Liver (tissue), 9 donors: ENCODE results near the gene AGBL4. TPM values are rescaled to one million over a fixed set of nuclear protein-coding genes. Genes with fewer than 3 reads are reported as not detected.
"Not testable (repeated sequence)": the region's sequence is repeated elsewhere in the genome, so short reads cannot be mapped to it uniquely, and the experiment has no call there.

ENCODE experiments used
- DNase-seq: peaks from one replicate; pipeline ENCODE4 v3.0.0-alpha.2; 2017; ENCODE audit warnings: low spot score
- H3K27ac ChIP-seq, 2 donors: one replicate each; pipeline ENCODE4 v1.7.0; 2013; ENCODE audit warnings: inconsistent platforms in 2 of 2, low read length in 2 of 2, control low read depth in 1 of 2, low read depth in 1 of 2, mild to moderate bottlenecking in 1 of 2
- H3K27me3 ChIP-seq, 4 donors: one replicate each; pipeline versions ENCODE4 v1.6.1 to v1.7.0; 2013; ENCODE audit warnings: low read length in 3 of 4, inconsistent platforms in 1 of 4, mild to moderate bottlenecking in 1 of 4, moderate library complexity in 1 of 4; ENCODE audit not compliant: control insufficient read depth in 4 of 4, insufficient read depth in 4 of 4
- H3K36me3 ChIP-seq, 4 donors: one replicate each; pipeline versions ENCODE4 v1.6.1 to v1.7.0; 2013; ENCODE audit warnings: low read length in 3 of 4, mild to moderate bottlenecking in 3 of 4, low read depth in 1 of 4, moderate library complexity in 1 of 4; ENCODE audit not compliant: control insufficient read depth in 4 of 4, insufficient read depth in 3 of 4
- H3K4me1 ChIP-seq, 4 donors: one replicate each; pipeline versions ENCODE4 v1.6.1 to v1.7.0; 2013; ENCODE audit warnings: low read length in 3 of 4, mild to moderate bottlenecking in 3 of 4, moderate library complexity in 1 of 4; ENCODE audit not compliant: control insufficient read depth in 4 of 4, insufficient read depth in 4 of 4
- H3K4me3 ChIP-seq, 3 donors: one replicate each; pipeline versions ENCODE4 v1.6.1 to v1.7.0; 2013; ENCODE audit warnings: low read length in 3 of 3, control low read depth in 1 of 3, low read depth in 1 of 3, mild to moderate bottlenecking in 1 of 3
- H3K9ac ChIP-seq, 2 donors: one replicate each; pipeline ENCODE4 v1.7.0; 2013; ENCODE audit warnings: low read length in 2 of 2, mild to moderate bottlenecking in 2 of 2, moderate library complexity in 2 of 2, control low read depth in 1 of 2, low read depth in 1 of 2
- H3K9me3 ChIP-seq, 4 donors: one replicate each; pipeline versions ENCODE4 v1.6.1 to v1.7.0; 2013; ENCODE audit warnings: low read length in 3 of 4; ENCODE audit not compliant: control insufficient read depth in 4 of 4
- EGR1 ChIP-seq, 2 donors: IDR thresholded peaks; 2 replicates each; pipeline ENCODE4 v1.6.1; 2016 to 2018; ENCODE audit warnings: antibody characterized with exemption in 2 of 2, low read depth in 2 of 2
- FOXA1 ChIP-seq: IDR thresholded peaks from 2 replicates; pipeline ENCODE4 v1.6.1; 2016; ENCODE audit warnings: antibody characterized with exemption
- FOXA2 ChIP-seq: IDR thresholded peaks from 2 replicates; pipeline ENCODE4 v1.6.1; 2016; ENCODE audit warnings: antibody characterized with exemption
- GABPA ChIP-seq, 2 donors: IDR thresholded peaks in 1 of 2; conservative IDR thresholded peaks in 1 of 2; 2 replicates each; pipeline ENCODE4 v1.6.1; 2016; ENCODE audit warnings: antibody characterized with exemption in 2 of 2, mild to moderate bottlenecking in 1 of 2, moderate library complexity in 1 of 2
- HNF4A ChIP-seq, 2 donors: conservative IDR thresholded peaks; 2 replicates each; pipeline ENCODE4 v1.6.1; 2016; ENCODE audit warnings: antibody characterized with exemption in 2 of 2, mild to moderate bottlenecking in 2 of 2
- HNF4G ChIP-seq: IDR thresholded peaks from 2 replicates; pipeline ENCODE4 v1.6.1; 2016; ENCODE audit warnings: antibody characterized with exemption
- JUND ChIP-seq, 2 donors: IDR thresholded peaks; 2 replicates each; pipeline ENCODE4 v1.6.1; 2016; ENCODE audit warnings: antibody characterized with exemption in 2 of 2
- NR2F2 ChIP-seq: IDR thresholded peaks from 2 replicates; pipeline ENCODE4 v1.6.1; 2016; ENCODE audit warnings: antibody characterized with exemption
- RAD21 ChIP-seq, 2 donors: IDR thresholded peaks; 2 replicates each; pipeline ENCODE4 v1.6.1; 2016; ENCODE audit warnings: antibody characterized with exemption in 2 of 2, mild to moderate bottlenecking in 2 of 2
- REST ChIP-seq: IDR thresholded peaks from 2 replicates; pipeline ENCODE4 v1.6.1; 2016; ENCODE audit warnings: antibody characterized with exemption, mild to moderate bottlenecking
- RXRA ChIP-seq, 2 donors: IDR thresholded peaks; 2 replicates each; pipeline ENCODE4 v1.6.1; 2017 to 2018; ENCODE audit warnings: antibody characterized with exemption in 2 of 2, mild to moderate bottlenecking in 1 of 2
- SP1 ChIP-seq: IDR thresholded peaks from 2 replicates; pipeline ENCODE4 v1.6.1; 2018; ENCODE audit warnings: antibody characterized with exemption, mild to moderate bottlenecking
- YY1 ChIP-seq: IDR thresholded peaks from 2 replicates; pipeline ENCODE4 v1.6.1; 2016; ENCODE audit warnings: antibody characterized with exemption, mild to moderate bottlenecking
- ZBTB33 ChIP-seq: IDR thresholded peaks from 2 replicates; pipeline ENCODE4 v1.6.1; 2016; ENCODE audit warnings: antibody characterized with exemption
- WGBS: extraction: QIAGEN DNeasy Blood & Tissue Kit; methylation state at CpG from one replicate; pipeline ENCODE4 v1.1.7; 2013; 5-methylcytosine and 5-hydroxymethylcytosine counted together
- polyA plus RNA-seq, 2 donors: library from polyadenylated mRNA; stranded (reverse) in 1 of 2; unstranded in 1 of 2; fragments of 200-250 nt in 1 of 2; fragments of >200 nt in 1 of 2; fragmentation: Nextera tagmentation in 1 of 2; extraction: Ambion mirVana in 1 of 2; gene quantifications; one replicate each; pipeline versions ENCODE4 v1.2.1 to v1.2.3, GENCODE V29; 2013 to 2015
- total RNA-seq, 2 donors: library from RNA; depleted of rRNA; stranded (reverse); fragments of >200 nt; gene quantifications; one replicate each; pipeline ENCODE4 v1.2.3, GENCODE V29; 2014
- TF ChIP-seq, protein P1 (sequence below): IDR thresholded peaks from 2 replicates; pipeline ENCODE4 v1.6.1; 2016; ENCODE audit warnings: antibody characterized with exemption
- TF ChIP-seq, protein P2 (sequence below): IDR thresholded peaks from 2 replicates; pipeline ENCODE4 v1.6.1; 2016; ENCODE audit warnings: antibody characterized with exemption
- donor health status: healthy.
- donor health status: healthy.
- donor health status: healthy.
- donor health status: healthy.
- donor health status: healthy.

Gene AGBL4
- total and polyA plus RNA-seq, 4 donors, result 0.75 to 0.76 TPM; not detected in 2

DNA sequence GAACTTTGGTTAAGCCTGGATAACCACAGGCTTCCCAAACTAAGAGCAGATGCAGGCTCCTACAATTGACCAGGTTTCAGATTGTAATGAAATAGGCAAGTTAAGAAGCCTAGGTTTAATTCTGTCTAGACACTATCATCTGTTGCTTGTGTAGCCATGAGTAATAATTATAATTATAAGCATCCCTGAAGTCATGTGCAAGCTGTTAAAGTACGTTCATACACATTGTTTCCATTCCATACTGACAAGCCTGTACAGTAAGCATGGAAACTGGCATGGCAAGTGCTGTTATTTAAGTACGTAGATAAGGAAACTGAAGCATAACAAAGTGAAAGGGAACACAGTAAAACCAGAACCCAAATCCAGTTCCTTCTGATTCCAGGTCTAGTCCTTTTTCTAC lies 689.8 kb downstream of the AGBL4 start:
- WGBS, result 65% methylated on average over 2 of the region's 2 CpGs
- H3K27me3 ChIP-seq, result no peaks in the 10 kb centered on the region
- H3K27ac ChIP-seq, result no peak overlapping the region
- no peak overlapping the region for H3K4me3 ChIP-seq
- DNase-seq, result no peak
- H3K36me3 ChIP-seq, result no peaks in the 10 kb centered on the region
- no peaks in the 10 kb centered on the region for H3K4me1 ChIP-seq
- TF ChIP-seq RAD21 (IDR thresholded peaks at IDR 0.05) (no peak), HNF4A (conservative IDR thresholded peaks at IDR 0.05) (no peak), HNF4G (no peak), JUND (IDR thresholded peaks at IDR 0.05) (no peak), EGR1 (IDR thresholded peaks at IDR 0.05; ENCODE audit: low read depth in 2 of 2) (no peak), GABPA (IDR thresholded peaks at IDR 0.05 in 1 of 2, conservative IDR thresholded peaks at IDR 0.05 in 1 of 2) (no peak), NR2F2 (no peak), RXRA (IDR thresholded peaks at IDR 0.05) (no peak), FOXA2 (no peak)
- TF ChIP-seq, protein P1, sequence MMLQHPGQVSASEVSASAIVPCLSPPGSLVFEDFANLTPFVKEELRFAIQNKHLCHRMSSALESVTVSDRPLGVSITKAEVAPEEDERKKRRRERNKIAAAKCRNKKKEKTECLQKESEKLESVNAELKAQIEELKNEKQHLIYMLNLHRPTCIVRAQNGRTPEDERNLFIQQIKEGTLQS, result no peak
- TF ChIP-seq, protein P2, sequence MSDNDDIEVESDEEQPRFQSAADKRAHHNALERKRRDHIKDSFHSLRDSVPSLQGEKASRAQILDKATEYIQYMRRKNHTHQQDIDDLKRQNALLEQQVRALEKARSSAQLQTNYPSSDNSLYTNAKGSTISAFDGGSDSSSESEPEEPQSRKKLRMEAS, result no peak
- no peaks in the 10 kb centered on the region for H3K9me3 ChIP-seq
- H3K9ac ChIP-seq, result no peak overlapping the region

- no peak overlapping the region for H3K9ac ChIP-seq
- WGBS, result 88% methylated on average over 17 of the region's 17 CpGs
- no peak for DNase-seq
- no peaks in the 10 kb centered on the region for H3K9me3 ChIP-seq
- no peak overlapping the region for H3K27ac ChIP-seq
- H3K27me3 ChIP-seq, result no peaks in the 10 kb centered on the region
- no peaks in the 10 kb centered on the region for H3K4me1 ChIP-seq
- no peak for TF ChIP-seq RXRA (IDR thresholded peaks at IDR 0.05)
- no peak overlapping the region for H3K4me3 ChIP-seq
- no peaks in the 10 kb centered on the region for H3K36me3 ChIP-seq
These were observed 692.5 kb downstream of the AGBL4 start for GRCh38 chr1:49331066-49331852.

DNA sequence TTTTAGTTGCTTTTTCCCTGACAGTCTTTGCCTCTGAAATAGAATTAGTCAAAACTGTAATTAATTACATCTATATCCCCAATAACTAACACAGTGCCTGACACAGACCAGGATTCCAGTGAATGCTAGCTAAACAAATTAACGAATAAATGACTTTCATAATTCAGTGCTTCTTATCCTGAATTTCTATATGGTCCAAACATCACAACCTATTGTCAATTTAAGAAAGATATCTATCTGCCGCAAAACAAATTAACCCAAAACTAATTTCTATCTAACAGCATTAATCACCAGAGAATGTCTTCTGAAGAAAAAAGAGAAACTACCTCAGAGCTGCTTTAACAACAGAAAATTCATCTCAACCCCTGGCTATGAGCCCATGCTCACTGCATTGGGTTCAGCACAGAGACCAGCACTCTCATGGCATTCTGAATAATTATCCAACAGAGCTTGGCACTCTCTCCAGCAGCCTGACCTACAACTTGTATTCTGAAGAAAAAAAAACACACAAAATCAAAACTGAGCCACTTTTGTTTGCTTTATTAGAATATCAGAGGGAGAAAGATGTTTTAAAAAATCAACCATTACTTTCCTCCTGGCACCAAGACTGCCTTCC lies 699.7 kb downstream of the AGBL4 start:
- WGBS, result 89% methylated on average over 2 of the region's 2 CpGs
- TF ChIP-seq RXRA (IDR thresholded peaks at IDR 0.05), result no peak
- TF ChIP-seq, protein P1, result no peak
- TF ChIP-seq EGR1 (IDR thresholded peaks at IDR 0.05; ENCODE audit: low read depth in 2 of 2), result no peak
- no peak for TF ChIP-seq NR2F2
- no peak for TF ChIP-seq YY1
- TF ChIP-seq HNF4G, result no peak
- no peak for TF ChIP-seq FOXA1
- TF ChIP-seq ZBTB33, result no peak
- no peak for TF ChIP-seq REST
- TF ChIP-seq GABPA (IDR thresholded peaks at IDR 0.05 in 1 of 2, conservative IDR thresholded peaks at IDR 0.05 in 1 of 2), result no peak
- TF ChIP-seq FOXA2, result no peak
- no peak for TF ChIP-seq SP1
- H3K27ac ChIP-seq, result no peak overlapping the region
- no peaks in the 10 kb centered on the region for H3K36me3 ChIP-seq
- peaks cover 0 to 2% (median 0%) of the 10 kb centered on the region in 4 donors for H3K27me3 ChIP-seq
- no peaks in the 10 kb centered on the region for H3K4me1 ChIP-seq
- H3K9me3 ChIP-seq, result no peaks in the 10 kb centered on the region
- H3K9ac ChIP-seq, result no peak overlapping the region
- no peak for DNase-seq
- no peak overlapping the region for H3K4me3 ChIP-seq

- not testable (repeated sequence) for H3K27ac ChIP-seq, H3K9me3 ChIP-seq, H3K4me3 ChIP-seq, H3K9ac ChIP-seq, H3K4me1 ChIP-seq, DNase-seq, H3K36me3 ChIP-seq, H3K27me3 ChIP-seq
- 90% methylated on average over 2 of the region's 2 CpGs for WGBS
These were observed 703.3 kb downstream of the AGBL4 start for GRCh38 chr1:49320493-49320892.
